ENCODE measurements around the gene MTX2. TPM values are rescaled to one million over a fixed set of nuclear protein-coding genes. Genes with fewer than 3 reads are reported as not detected.

MTX2 gene
- total RNA-seq, 1 experiment from 2014 or later, result 38.0 TPM

GRCh38 chr2:176334729-176335128 is 65.5 kb downstream of the MTX2 start:
- peaks cover 41% of the 10 kb centered on the region for H3K36me3 Mint-ChIP-seq (ENCODE audit: insufficient read depth, unreplicated experiment)
- POLR2A ChIA-PET, result no interaction called here
- no peaks in the 10 kb centered on the region for H3K9me3 Mint-ChIP-seq (ENCODE audit: unreplicated experiment)
- TF ChIP-seq CTCF (IDR thresholded peaks at IDR 0.05; ENCODE audit: unreplicated experiment), result no peak
- no peak overlapping the region for H3K27ac Mint-ChIP-seq (ENCODE audit: low read depth, unreplicated experiment)
- CTCF ChIA-PET, result interaction anchor here (0.7 to 1.7 kb wide), 3 partner anchors 220 to 497 kb away, joined by 3 to 5 read pairs (median 4); no protein-coding TSS in a partner anchor
- H3K27me3 Mint-ChIP-seq (ENCODE audit: insufficient read depth, unreplicated experiment), result no peaks in the 10 kb centered on the region
- DNase-seq (ENCODE audit: unreplicated experiment), result no peak
- no TSS peak for BruUV-seq (replicated peaks)
- intact Hi-C loops (cut with micrococcal nuclease), result loop anchor here (5.0 kb wide), 1 partner anchor 218 kb away; no protein-coding TSS in a partner anchor
- H3K4me3 Mint-ChIP-seq (ENCODE audit: unreplicated experiment), result no peak overlapping the region
- no peaks in the 10 kb centered on the region for H3K4me1 Mint-ChIP-seq (ENCODE audit: insufficient read depth, unreplicated experiment)

GRCh38 chr2:176338395-176338794 is 69.2 kb downstream of the MTX2 start:
- POLR2A ChIA-PET, result interaction anchor here (2.0 kb wide), 1 partner anchor 10 kb away, joined by 4 read pairs; no protein-coding TSS in a partner anchor
- H3K4me1 Mint-ChIP-seq (ENCODE audit: insufficient read depth, unreplicated experiment), result no peaks in the 10 kb centered on the region
- H3K27ac Mint-ChIP-seq (ENCODE audit: low read depth, unreplicated experiment), result no peak overlapping the region
- no peak overlapping the region for H3K4me3 Mint-ChIP-seq (ENCODE audit: unreplicated experiment)
- H3K36me3 Mint-ChIP-seq (ENCODE audit: insufficient read depth, unreplicated experiment), result peaks cover 32% of the 10 kb centered on the region
- H3K9me3 Mint-ChIP-seq (ENCODE audit: unreplicated experiment), result no peaks in the 10 kb centered on the region
- no TSS peak for BruUV-seq (replicated peaks)
- no peaks in the 10 kb centered on the region for H3K27me3 Mint-ChIP-seq (ENCODE audit: insufficient read depth, unreplicated experiment)
- intact Hi-C loops (cut with micrococcal nuclease), result loop anchor here (5.0 kb wide), 1 partner anchor 214 kb away; no protein-coding TSS in a partner anchor
- no peak for TF ChIP-seq CTCF (IDR thresholded peaks at IDR 0.05; ENCODE audit: unreplicated experiment)
- CTCF ChIA-PET, result interaction anchor here (0.7 kb wide), 1 partner anchor 216 kb away, joined by 3 read pairs; no protein-coding TSS in a partner anchor
- no peak for DNase-seq (ENCODE audit: unreplicated experiment)

- intact Hi-C loops (cut with micrococcal nuclease), result loop anchor here (5.0 kb wide), 1 partner anchor 213 kb away; no protein-coding TSS in a partner anchor
- DNase-seq (ENCODE audit: unreplicated experiment), result no peak
- BruUV-seq (replicated peaks), result no TSS peak
- Mint-ChIP-seq H3K36me3 (ENCODE audit: insufficient read depth, unreplicated experiment) (peaks cover 32% of the 10 kb centered on the region), H3K27me3 (ENCODE audit: insufficient read depth, unreplicated experiment) (no peaks in the 10 kb centered on the region), H3K9me3 (ENCODE audit: unreplicated experiment) (no peaks in the 10 kb centered on the region), H3K4me3 (ENCODE audit: unreplicated experiment) (no peak overlapping the region), H3K4me1 (ENCODE audit: insufficient read depth, unreplicated experiment) (no peaks in the 10 kb centered on the region), H3K27ac (ENCODE audit: low read depth, unreplicated experiment) (no peak overlapping the region)
- TF ChIP-seq CTCF (IDR thresholded peaks at IDR 0.05; ENCODE audit: unreplicated experiment), result no peak
- ChIA-PET POLR2A (no interaction called here), CTCF (interaction anchor here (0.9 kb wide), 1 partner anchor 196 kb away, joined by 3 read pairs; no protein-coding TSS in a partner anchor)
These were observed 70.0 kb downstream of the MTX2 start for GRCh38 chr2:176339208-176339607.

- no TSS peak for BruUV-seq (replicated peaks)
- no peak overlapping the region for H3K27ac Mint-ChIP-seq (ENCODE audit: low read depth, unreplicated experiment)
- POLR2A ChIA-PET, result no interaction called here
These were observed 87.0 kb downstream of the MTX2 start for GRCh38 chr2:176356251-176356650.

More at GRCh38 chr2:176356251-176356650, 87.0 kb downstream of the MTX2 start:
- Mint-ChIP-seq H3K4me1 (ENCODE audit: insufficient read depth, unreplicated experiment) (peaks cover 6% of the 10 kb centered on the region), H3K27me3 (ENCODE audit: insufficient read depth, unreplicated experiment) (no peaks in the 10 kb centered on the region), H3K36me3 (ENCODE audit: insufficient read depth, unreplicated experiment) (no peaks in the 10 kb centered on the region), H3K4me3 (ENCODE audit: unreplicated experiment) (no peak overlapping the region), H3K9me3 (ENCODE audit: unreplicated experiment) (no peaks in the 10 kb centered on the region)
- CTCF ChIA-PET, result interaction anchor here (0.6 kb wide), 1 partner anchor 1797 kb away, joined by 3 read pairs; no protein-coding TSS in a partner anchor
- intact Hi-C loops (cut with micrococcal nuclease), result no loop called here
- DNase-seq (ENCODE audit: unreplicated experiment), result no peak
- TF ChIP-seq CTCF (IDR thresholded peaks at IDR 0.05; ENCODE audit: unreplicated experiment), result no peak

Measured in MCF 10A (cell line).